Panc1 (cell line): ENCODE measurements around the gene TMEM163. TPM values are rescaled to one million over a fixed set of nuclear protein-coding genes. Genes with fewer than 3 reads are reported as not detected.
A peak's percentile ranks its signal among the peaks of the same experiment; 100 is the strongest.

Source experiments
- ATAC-seq: fragments of 200-7000 bp; cut with Tn5 transposase; 2 replicates; pipeline ENCODE4 v1.9.1; 2020; ENCODE audit warnings: mild to moderate bottlenecking, moderate library complexity
- BruUV-seq: library from RNA; stranded (reverse); fragments of 400-500 nt; replicated peaks from 2 replicates; lab custom pipeline; 2021; lab: Mats Ljungman, UMichigan
- CTCF ChIA-PET: fragments of 300-600 bp; sonication (Branson Sonifier 250); formaldehyde crosslinking; loops from one replicate; lab custom pipeline; 2022; ENCODE audit warnings: antibody characterized with exemption; lab: Charles Lee
- POLR2A ChIA-PET: fragments of 300-600 bp; sonication (Branson Sonifier 250); formaldehyde crosslinking; loops from one replicate; lab custom pipeline; 2022; ENCODE audit warnings: antibody characterized with exemption; lab: Charles Lee
- DNase-seq: peaks from one replicate; pipeline ENCODE4 v3.0.0-alpha.2; 2010; ENCODE audit warnings: low read depth, low spot score
- H3K27ac ChIP-seq: 2 replicates; pipeline ENCODE4 v1.5.1; 2011; ENCODE audit warnings: mild to moderate bottlenecking, low read length, inconsistent platforms
- H3K27me3 ChIP-seq: fragments of 200-500 bp; sonication (Bioruptor generic); 2 replicates; pipeline ENCODE4 v1.6.0; 2014; ENCODE audit warnings: low read length, inconsistent platforms; ENCODE audit not compliant: control insufficient read depth, insufficient read depth
- H3K36me3 ChIP-seq: fragments of 200-500 bp; sonication (Bioruptor generic); 2 replicates; pipeline ENCODE4 v1.5.1; 2014; ENCODE audit warnings: inconsistent platforms, mild to moderate bottlenecking, low read length, moderate library complexity; ENCODE audit not compliant: control insufficient read depth, insufficient read depth
- H3K4me1 ChIP-seq: 2 replicates; pipeline ENCODE4 v1.5.1; 2011; ENCODE audit warnings: inconsistent platforms, mild to moderate bottlenecking, low read length, moderate library complexity; ENCODE audit not compliant: control insufficient read depth, insufficient read depth
- H3K4me3 ChIP-seq, 2 experiments: 2 replicates each; pipeline ENCODE4 v1.5.1; 2011 to 2012; ENCODE audit warnings: low read depth in 2 of 2, low read length in 2 of 2, mild to moderate bottlenecking in 2 of 2, inconsistent platforms in 1 of 2, moderate library complexity in 1 of 2
- H3K9me3 ChIP-seq: fragments of 200-500 bp; sonication (Bioruptor generic); 2 replicates; pipeline ENCODE4 v1.5.1; 2014; ENCODE audit warnings: low read depth, mild to moderate bottlenecking, inconsistent platforms, low read length, moderate library complexity; ENCODE audit not compliant: control insufficient read depth, insufficient read depth
- POLR2AphosphoS5 ChIP-seq: IDR thresholded peaks from 2 replicates; pipeline ENCODE4 v1.6.1; 2012; ENCODE audit warnings: mild to moderate bottlenecking, low read depth, low read length, moderate library complexity
- SIN3A ChIP-seq: IDR thresholded peaks from 2 replicates; pipeline ENCODE4 v1.6.1; 2012; ENCODE audit warnings: low read depth, mild to moderate bottlenecking, low read length, moderate library complexity, borderline replicate concordance; ENCODE audit not compliant: insufficient read depth
- TCF7L2 ChIP-seq: IDR thresholded peaks from 2 replicates; pipeline ENCODE4 v1.6.1; 2011; ENCODE audit warnings: mild to moderate bottlenecking, low read depth, low read length, inconsistent platforms
- in situ Hi-C: cut with HindIII; loops from 2 replicates; pipeline ENCODE4 v1.10.0; 2016; ENCODE audit warnings: low sequenced_read_pairs, low pct_unique_long_range_greater_than_20kb
- intact Hi-C: fragments of 100-400 bp; cut with micrococcal nuclease; formaldehyde crosslinking; loops from one replicate; pipeline ENCODE4 v1.10.0; 2022; ENCODE audit not compliant: unreplicated experiment
- total RNA-seq: library from RNA; stranded (reverse); gene quantifications from one replicate; pipeline ENCODE4 v1.2.1, GENCODE V29; 2021; ENCODE audit not compliant: unreplicated experiment
- TF ChIP-seq, protein P1 (sequence below), 2 experiments: IDR thresholded peaks; 2 replicates each; pipeline ENCODE4 v1.6.1; 2011 to 2012; ENCODE audit warnings: low read depth in 2 of 2, control low read depth in 1 of 2, low read length in 1 of 2, mild to moderate bottlenecking in 1 of 2, moderate library complexity in 1 of 2; ENCODE audit not compliant: insufficient read depth in 1 of 2
- TF ChIP-seq, protein P2 (sequence below): fragments of 450-650 bp; IDR thresholded peaks from 2 replicates; pipeline ENCODE4 v1.5.1; 2017; ENCODE audit warnings: mild to moderate bottlenecking

TMEM163 gene
- total RNA-seq, 1 experiment from 2014 or later: not detected

GRCh38 chr2:134765987-134766386 lies 47.2 kb upstream of the TMEM163 start:
- Histone ChIP-seq H3K9me3 (no peaks in the 10 kb centered on the region), H3K27me3 (no peaks in the 10 kb centered on the region), H3K4me1 (no peaks in the 10 kb centered on the region), H3K27ac (no peak overlapping the region), H3K36me3 (no peaks in the 10 kb centered on the region), H3K4me3 (no peak overlapping the region)
- no TSS peak for BruUV-seq
- ATAC-seq (no peak), DNase-seq (no peak)
- in situ Hi-C loops (no loop called here), intact Hi-C loops (no loop called here)
- CTCF ChIA-PET: no interaction called here
- TF ChIP-seq, protein P1, sequence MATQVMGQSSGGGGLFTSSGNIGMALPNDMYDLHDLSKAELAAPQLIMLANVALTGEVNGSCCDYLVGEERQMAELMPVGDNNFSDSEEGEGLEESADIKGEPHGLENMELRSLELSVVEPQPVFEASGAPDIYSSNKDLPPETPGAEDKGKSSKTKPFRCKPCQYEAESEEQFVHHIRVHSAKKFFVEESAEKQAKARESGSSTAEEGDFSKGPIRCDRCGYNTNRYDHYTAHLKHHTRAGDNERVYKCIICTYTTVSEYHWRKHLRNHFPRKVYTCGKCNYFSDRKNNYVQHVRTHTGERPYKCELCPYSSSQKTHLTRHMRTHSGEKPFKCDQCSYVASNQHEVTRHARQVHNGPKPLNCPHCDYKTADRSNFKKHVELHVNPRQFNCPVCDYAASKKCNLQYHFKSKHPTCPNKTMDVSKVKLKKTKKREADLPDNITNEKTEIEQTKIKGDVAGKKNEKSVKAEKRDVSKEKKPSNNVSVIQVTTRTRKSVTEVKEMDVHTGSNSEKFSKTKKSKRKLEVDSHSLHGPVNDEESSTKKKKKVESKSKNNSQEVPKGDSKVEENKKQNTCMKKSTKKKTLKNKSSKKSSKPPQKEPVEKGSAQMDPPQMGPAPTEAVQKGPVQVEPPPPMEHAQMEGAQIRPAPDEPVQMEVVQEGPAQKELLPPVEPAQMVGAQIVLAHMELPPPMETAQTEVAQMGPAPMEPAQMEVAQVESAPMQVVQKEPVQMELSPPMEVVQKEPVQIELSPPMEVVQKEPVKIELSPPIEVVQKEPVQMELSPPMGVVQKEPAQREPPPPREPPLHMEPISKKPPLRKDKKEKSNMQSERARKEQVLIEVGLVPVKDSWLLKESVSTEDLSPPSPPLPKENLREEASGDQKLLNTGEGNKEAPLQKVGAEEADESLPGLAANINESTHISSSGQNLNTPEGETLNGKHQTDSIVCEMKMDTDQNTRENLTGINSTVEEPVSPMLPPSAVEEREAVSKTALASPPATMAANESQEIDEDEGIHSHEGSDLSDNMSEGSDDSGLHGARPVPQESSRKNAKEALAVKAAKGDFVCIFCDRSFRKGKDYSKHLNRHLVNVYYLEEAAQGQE (IDR thresholded peaks at IDR 0.05; ENCODE audit: insufficient read depth in 1 of 2, low read depth in 2 of 2, low read length in 1 of 2): no peak
- TF ChIP-seq, protein P2, sequence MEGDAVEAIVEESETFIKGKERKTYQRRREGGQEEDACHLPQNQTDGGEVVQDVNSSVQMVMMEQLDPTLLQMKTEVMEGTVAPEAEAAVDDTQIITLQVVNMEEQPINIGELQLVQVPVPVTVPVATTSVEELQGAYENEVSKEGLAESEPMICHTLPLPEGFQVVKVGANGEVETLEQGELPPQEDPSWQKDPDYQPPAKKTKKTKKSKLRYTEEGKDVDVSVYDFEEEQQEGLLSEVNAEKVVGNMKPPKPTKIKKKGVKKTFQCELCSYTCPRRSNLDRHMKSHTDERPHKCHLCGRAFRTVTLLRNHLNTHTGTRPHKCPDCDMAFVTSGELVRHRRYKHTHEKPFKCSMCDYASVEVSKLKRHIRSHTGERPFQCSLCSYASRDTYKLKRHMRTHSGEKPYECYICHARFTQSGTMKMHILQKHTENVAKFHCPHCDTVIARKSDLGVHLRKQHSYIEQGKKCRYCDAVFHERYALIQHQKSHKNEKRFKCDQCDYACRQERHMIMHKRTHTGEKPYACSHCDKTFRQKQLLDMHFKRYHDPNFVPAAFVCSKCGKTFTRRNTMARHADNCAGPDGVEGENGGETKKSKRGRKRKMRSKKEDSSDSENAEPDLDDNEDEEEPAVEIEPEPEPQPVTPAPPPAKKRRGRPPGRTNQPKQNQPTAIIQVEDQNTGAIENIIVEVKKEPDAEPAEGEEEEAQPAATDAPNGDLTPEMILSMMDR: 0 out of 2 replicates have a peak, but pooled peaks have one; percentile 8
- POLR2A ChIA-PET: interaction anchor here (0.7 kb wide), 1 partner anchor 1837 kb away, joined by 3 read pairs; no protein-coding TSS in a partner anchor

GRCh38 chr2:134764164-134764563 lies 45.4 kb upstream of the TMEM163 start:
- DNase-seq (no peak), ATAC-seq (no peak)
- H3K36me3 ChIP-seq: no peaks in the 10 kb centered on the region
- intact Hi-C loops: no loop called here
- no TSS peak for BruUV-seq
- H3K9me3 ChIP-seq: no peaks in the 10 kb centered on the region
- POLR2A ChIA-PET: no interaction called here
- no peaks in the 10 kb centered on the region for H3K27me3 ChIP-seq
- no peaks in the 10 kb centered on the region for H3K4me1 ChIP-seq
- H3K27ac ChIP-seq: no peak overlapping the region
- in situ Hi-C loops: no loop called here
- H3K4me3 ChIP-seq: no peak overlapping the region
- TF ChIP-seq, protein P2: no peak
- TF ChIP-seq SIN3A: no peak
- TF ChIP-seq, protein P1 (IDR thresholded peaks at IDR 0.05; ENCODE audit: insufficient read depth in 1 of 2, low read depth in 2 of 2, low read length in 1 of 2): no peak
- TF ChIP-seq POLR2AphosphoS5: no peak
- TF ChIP-seq TCF7L2: no peak
- CTCF ChIA-PET: interaction anchor here (0.6 kb wide), 1 partner anchor 1027 kb away, joined by 4 read pairs; no protein-coding TSS in a partner anchor
